PC-9 (cell line): ENCODE data around the gene CDC42BPB. TPM values are rescaled to one million over a fixed set of nuclear protein-coding genes. Genes with fewer than 3 reads are reported as not detected.

Source experiments
- BruUV-seq: library from RNA; stranded (reverse); fragments of 400-500 nt; replicated peaks from 2 replicates; lab custom pipeline; 2021; lab: Mats Ljungman, UMichigan
- CTCF ChIA-PET: fragments of 300-600 bp; sonication (Branson Sonifier 250); formaldehyde crosslinking; loops from one replicate; lab custom pipeline; 2022; ENCODE audit warnings: antibody characterized with exemption; lab: Charles Lee
- POLR2A ChIA-PET: fragments of 300-600 bp; sonication (Branson Sonifier 250); formaldehyde crosslinking; loops from one replicate; lab custom pipeline; 2022; ENCODE audit warnings: antibody characterized with exemption; ENCODE audit not compliant: unreplicated experiment; lab: Charles Lee
- DNase-seq, 2 experiments: peaks; one replicate each; pipeline versions ENCODE4 v3.0.0 to v3.0.0-alpha.2; 2015 to 2022; ENCODE audit warnings: mixed read lengths in 1 of 2
- H2AFZ ChIP-seq: fragments of 200-600 bp; sonication (generic); 2 replicates; pipeline ENCODE4 v1.8.1; 2017; ENCODE audit warnings: antibody characterized with exemption
- H3F3A ChIP-seq: fragments of 200-600 bp; sonication (generic); 2 replicates; pipeline ENCODE4 v1.8.1; 2017; ENCODE audit warnings: antibody characterized with exemption, mild to moderate bottlenecking, low read depth; ENCODE audit not compliant: insufficient read depth
- H3K27ac ChIP-seq: fragments of 200-600 bp; sonication (generic); 2 replicates; pipeline ENCODE4 v1.6.1; 2016; ENCODE audit warnings: mixed run types
- H3K27me3 ChIP-seq: fragments of 200-600 bp; sonication (generic); 2 replicates; pipeline ENCODE4 v1.6.1; 2016; ENCODE audit warnings: low read depth, mixed run types; ENCODE audit not compliant: insufficient read depth
- H3K36me3 ChIP-seq: fragments of 200-600 bp; sonication (generic); 2 replicates; pipeline ENCODE4 v1.6.1; 2016; ENCODE audit warnings: low read depth, mixed run types
- H3K4me1 ChIP-seq: fragments of 200-600 bp; sonication (generic); replicated peaks from 2 replicates; pipeline ENCODE4 v1.6.1; 2016; ENCODE audit warnings: mixed run types; ENCODE audit not compliant: insufficient read depth
- H3K4me2 ChIP-seq: fragments of 200-600 bp; sonication (generic); 2 replicates; pipeline ENCODE4 v1.6.1; 2017; ENCODE audit warnings: mixed run types
- H3K4me3 ChIP-seq: fragments of 200-600 bp; sonication (generic); 2 replicates; pipeline ENCODE4 v1.6.1; 2016; ENCODE audit warnings: mixed run types
- H3K79me2 ChIP-seq: fragments of 200-600 bp; sonication (generic); 2 replicates; pipeline ENCODE4 v1.6.1; 2017; ENCODE audit warnings: low read depth, mixed run types
- H3K9me2 ChIP-seq: fragments of 200-600 bp; sonication (generic); 2 replicates; pipeline ENCODE4 v1.8.1; 2017; ENCODE audit warnings: mild to moderate bottlenecking; ENCODE audit not compliant: insufficient read depth
- H3K9me3 ChIP-seq: fragments of 200-600 bp; sonication (generic); 2 replicates; pipeline ENCODE4 v1.8.1; 2016; ENCODE audit warnings: low read depth; ENCODE audit not compliant: insufficient read depth
- H4K20me1 ChIP-seq: fragments of 200-600 bp; sonication (generic); 2 replicates; pipeline ENCODE4 v1.8.1; 2017; ENCODE audit not compliant: insufficient read depth
- CTCF ChIP-seq: fragments of 200-600 bp; sonication (generic); conservative IDR thresholded peaks from 2 replicates; pipeline ENCODE4 v1.6.1; 2017; ENCODE audit warnings: mixed run types, antibody characterized with exemption, mild to moderate bottlenecking, moderate library complexity
- EZH2 ChIP-seq: fragments of 200-600 bp; sonication (generic); IDR thresholded peaks from 2 replicates; pipeline ENCODE4 v1.8.0; 2017; ENCODE audit warnings: antibody characterized with exemption, low read depth
- intact Hi-C: fragments of 100-400 bp; cut with micrococcal nuclease; formaldehyde crosslinking; loops from one replicate; pipeline ENCODE4 v1.10.0; 2022; ENCODE audit not compliant: unreplicated experiment
- total RNA-seq: library from RNA; stranded (reverse); gene quantifications from 2 replicates; pipeline ENCODE4 v1.2.3, GENCODE V29; 2021

The CDC42BPB gene
- total RNA-seq, 1 experiment from 2014 or later, result 203 TPM

GRCh38 chr14:103001651-103002396 lies 55.5 kb downstream of the CDC42BPB start:
- H3K4me3 ChIP-seq, result no peak overlapping the region
- peaks cover 33% of the 10 kb centered on the region for H3F3A ChIP-seq
- H3K4me2 ChIP-seq, result no peak overlapping the region
- DNase-seq, result no peak
- H3K27me3 ChIP-seq, result no peaks in the 10 kb centered on the region
- peaks cover 41% of the 10 kb centered on the region for H3K79me2 ChIP-seq
- H3K36me3 ChIP-seq, result peaks cover 37% of the 10 kb centered on the region
- no peaks in the 10 kb centered on the region for H3K9me2 ChIP-seq
- intact Hi-C loops, result no loop called here
- ChIA-PET POLR2A (no interaction called here), CTCF (no interaction called here)
- no peaks in the 10 kb centered on the region for H3K9me3 ChIP-seq
- TF ChIP-seq CTCF, result no peak
- no peak for TF ChIP-seq EZH2
- H4K20me1 ChIP-seq, result no peaks in the 10 kb centered on the region; the same call in 1 of the 2 replicates
- H2AFZ ChIP-seq, result no peak overlapping the region
- BruUV-seq, result no TSS peak
- no peaks in the 10 kb centered on the region for H3K4me1 ChIP-seq
- no peak overlapping the region for H3K27ac ChIP-seq

GRCh38 chr14:103001226-103001625 lies 56.1 kb downstream of the CDC42BPB start:
- BruUV-seq, result no TSS peak
- Histone ChIP-seq H3K4me1 (no peaks in the 10 kb centered on the region), H3K9me2 (no peaks in the 10 kb centered on the region), H4K20me1 (no peaks in the 10 kb centered on the region; the same call in 1 of the 2 replicates), H3K4me2 (no peak overlapping the region), H3K9me3 (no peaks in the 10 kb centered on the region), H3F3A (peaks cover 36% of the 10 kb centered on the region; the same call in 1 of the 2 replicates), H2AFZ (no peak overlapping the region), H3K27me3 (no peaks in the 10 kb centered on the region), H3K36me3 (peaks cover 41% of the 10 kb centered on the region), H3K79me2 (peaks cover 43% of the 10 kb centered on the region), H3K4me3 (no peak overlapping the region), H3K27ac (no peak overlapping the region)
- DNase-seq, result no peak
- POLR2A ChIA-PET, result no interaction called here
- CTCF ChIA-PET, result no interaction called here
- intact Hi-C loops, result no loop called here
- TF ChIP-seq EZH2 (no peak), CTCF (no peak)

- H4K20me1 ChIP-seq, result no peaks in the 10 kb centered on the region
- H3K36me3 ChIP-seq, result peaks cover 40% of the 10 kb centered on the region
- TF ChIP-seq CTCF (no peak), EZH2 (no peak)
- no peaks in the 10 kb centered on the region for H3K9me3 ChIP-seq
- H3K27me3 ChIP-seq, result no peaks in the 10 kb centered on the region
- H3K79me2 ChIP-seq, result peaks cover 41% of the 10 kb centered on the region
- no peak overlapping the region for H3K4me3 ChIP-seq
- no peak overlapping the region for H3K27ac ChIP-seq
- H3K4me1 ChIP-seq, result peaks cover 4% of the 10 kb centered on the region
- no peak overlapping the region for H3K4me2 ChIP-seq
- intact Hi-C loops, result no loop called here
- H3K9me2 ChIP-seq, result no peaks in the 10 kb centered on the region
- CTCF ChIA-PET, result interaction anchor here (0.6 kb wide), 1 partner anchor 12 kb away, joined by 6 read pairs; no protein-coding TSS in a partner anchor
- POLR2A ChIA-PET, result interaction anchor here (0.6 kb wide), 1 partner anchor 861 kb away, joined by 4 read pairs; the partner anchor contains the start of gene WDR20
- peaks cover 40% of the 10 kb centered on the region for H3F3A ChIP-seq
- DNase-seq, result no peak
- no peak overlapping the region for H2AFZ ChIP-seq
- BruUV-seq, result no TSS peak
Measured at GRCh38 chr14:103000291-103000921, 56.9 kb downstream of the CDC42BPB start.
